Measurements from ENCODE around the gene TMC6. TPM values are rescaled to one million over a fixed set of nuclear protein-coding genes. Genes with fewer than 3 reads are reported as not detected.
A peak's percentile ranks its signal among the peaks of the same experiment; 100 is the strongest.

TMC6 gene
- total and polyA plus RNA-seq, 2 of the 13 experiments (the other 11 are each of a cell fraction or from before 2014, with no cell fraction given), result 48.4 to 99.1 TPM

- peak; percentile 66 for TF ChIP-seq STAG1 (CRISPR knock-in tag; IDR thresholded peaks at IDR 0.05)
- TF ChIP-seq KMT2B (CRISPR knock-in tag; IDR thresholded peaks at IDR 0.05), result no peak
- TF ChIP-seq, protein P1, sequence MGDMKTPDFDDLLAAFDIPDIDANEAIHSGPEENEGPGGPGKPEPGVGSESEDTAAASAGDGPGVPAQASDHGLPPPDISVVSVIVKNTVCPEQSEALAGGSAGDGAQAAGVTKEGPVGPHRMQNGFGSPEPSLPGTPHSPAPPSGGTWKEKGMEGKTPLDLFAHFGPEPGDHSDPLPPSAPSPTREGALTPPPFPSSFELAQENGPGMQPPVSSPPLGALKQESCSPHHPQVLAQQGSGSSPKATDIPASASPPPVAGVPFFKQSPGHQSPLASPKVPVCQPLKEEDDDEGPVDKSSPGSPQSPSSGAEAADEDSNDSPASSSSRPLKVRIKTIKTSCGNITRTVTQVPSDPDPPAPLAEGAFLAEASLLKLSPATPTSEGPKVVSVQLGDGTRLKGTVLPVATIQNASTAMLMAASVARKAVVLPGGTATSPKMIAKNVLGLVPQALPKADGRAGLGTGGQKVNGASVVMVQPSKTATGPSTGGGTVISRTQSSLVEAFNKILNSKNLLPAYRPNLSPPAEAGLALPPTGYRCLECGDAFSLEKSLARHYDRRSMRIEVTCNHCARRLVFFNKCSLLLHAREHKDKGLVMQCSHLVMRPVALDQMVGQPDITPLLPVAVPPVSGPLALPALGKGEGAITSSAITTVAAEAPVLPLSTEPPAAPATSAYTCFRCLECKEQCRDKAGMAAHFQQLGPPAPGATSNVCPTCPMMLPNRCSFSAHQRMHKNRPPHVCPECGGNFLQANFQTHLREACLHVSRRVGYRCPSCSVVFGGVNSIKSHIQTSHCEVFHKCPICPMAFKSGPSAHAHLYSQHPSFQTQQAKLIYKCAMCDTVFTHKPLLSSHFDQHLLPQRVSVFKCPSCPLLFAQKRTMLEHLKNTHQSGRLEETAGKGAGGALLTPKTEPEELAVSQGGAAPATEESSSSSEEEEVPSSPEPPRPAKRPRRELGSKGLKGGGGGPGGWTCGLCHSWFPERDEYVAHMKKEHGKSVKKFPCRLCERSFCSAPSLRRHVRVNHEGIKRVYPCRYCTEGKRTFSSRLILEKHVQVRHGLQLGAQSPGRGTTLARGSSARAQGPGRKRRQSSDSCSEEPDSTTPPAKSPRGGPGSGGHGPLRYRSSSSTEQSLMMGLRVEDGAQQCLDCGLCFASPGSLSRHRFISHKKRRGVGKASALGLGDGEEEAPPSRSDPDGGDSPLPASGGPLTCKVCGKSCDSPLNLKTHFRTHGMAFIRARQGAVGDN (CRISPR knock-in tag; IDR thresholded peaks at IDR 0.05), result peak; percentile 79
- TF ChIP-seq KDM5B (CRISPR knock-in tag; IDR thresholded peaks at IDR 0.05; ENCODE audit: borderline replicate concordance), result no peak; the same call in 1 of the 2 replicates
- TF ChIP-seq ZNF747 (CRISPR knock-in tag; IDR thresholded peaks at IDR 0.05; ENCODE audit: borderline replicate concordance), result no peak
- TF ChIP-seq PBX3 (CRISPR knock-in tag; IDR thresholded peaks at IDR 0.05; ENCODE audit: borderline replicate concordance), result no peak
- no peak for TF ChIP-seq RNF2 (conservative IDR thresholded peaks at IDR 0.05; ENCODE audit: low read depth)
- TF ChIP-seq ZNF879 (CRISPR knock-in tag; IDR thresholded peaks at IDR 0.05), result no peak
- no peak for TF ChIP-seq TSC22D2 (CRISPR knock-in tag; IDR thresholded peaks at IDR 0.05; ENCODE audit: borderline replicate concordance)
- TF ChIP-seq ELF4 (CRISPR knock-in tag; IDR thresholded peaks at IDR 0.05; ENCODE audit: borderline replicate concordance), result no peak
- 0 out of 2 replicates have a peak, but pooled peaks have one; percentile 9 for TF ChIP-seq FOSL2 (CRISPR knock-in tag; IDR thresholded peaks at IDR 0.05)
- no peak for TF ChIP-seq ZNF850 (CRISPR knock-in tag; conservative IDR thresholded peaks at IDR 0.05)
- peak; percentile 9; the same call in 1 of the 2 replicates for TF ChIP-seq ADNP (CRISPR knock-in tag; IDR thresholded peaks at IDR 0.05)
- TF ChIP-seq PHF8 (CRISPR knock-in tag; IDR thresholded peaks at IDR 0.05), result peak; percentile 4; the same call in 1 of the 2 replicates
- 0 out of 2 replicates have a peak, but pooled peaks have one; percentile 34 for TF ChIP-seq ZNF572 (CRISPR knock-in tag; IDR thresholded peaks at IDR 0.05)
- TF ChIP-seq KAT7 (CRISPR knock-in tag; IDR thresholded peaks at IDR 0.05; ENCODE audit: borderline replicate concordance), result no peak
- TF ChIP-seq JDP2 (CRISPR knock-in tag; IDR thresholded peaks at IDR 0.05; ENCODE audit: borderline replicate concordance), result no peak
- TF ChIP-seq ZNF205 (CRISPR knock-in tag; IDR thresholded peaks at IDR 0.05), result 0 out of 2 replicates have a peak, but pooled peaks have one; percentile 69
- TF ChIP-seq, protein P2, sequence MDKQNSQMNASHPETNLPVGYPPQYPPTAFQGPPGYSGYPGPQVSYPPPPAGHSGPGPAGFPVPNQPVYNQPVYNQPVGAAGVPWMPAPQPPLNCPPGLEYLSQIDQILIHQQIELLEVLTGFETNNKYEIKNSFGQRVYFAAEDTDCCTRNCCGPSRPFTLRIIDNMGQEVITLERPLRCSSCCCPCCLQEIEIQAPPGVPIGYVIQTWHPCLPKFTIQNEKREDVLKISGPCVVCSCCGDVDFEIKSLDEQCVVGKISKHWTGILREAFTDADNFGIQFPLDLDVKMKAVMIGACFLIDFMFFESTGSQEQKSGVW (CRISPR knock-in tag; IDR thresholded peaks at IDR 0.05; ENCODE audit: borderline replicate concordance), result no peak
- TF ChIP-seq CBX1 (IDR thresholded peaks at IDR 0.05; ENCODE audit: low read depth), result no peak
Measured at GRCh38 chr17:78117027-78117981, 11.3 kb downstream of the TMC6 start (continued).

Measured in HepG2 (cell line).